Lung (tissue), 12 donors: ENCODE measurements around the gene MRPL19. TPM values are rescaled to one million over a fixed set of nuclear protein-coding genes. Genes with fewer than 3 reads are reported as not detected.

Source experiments
- ATAC-seq: fragments of 200-7000 bp; cut with Tn5 transposase; one replicate; pipeline ENCODE4 v1.9.1; 2020; ENCODE audit warnings: moderate number of reproducible peaks; ENCODE audit not compliant: insufficient read depth, low FRiP score
- DNase-seq, 3 donors: peaks; one replicate each; pipeline ENCODE4 v3.0.0-alpha.2; 2013 to 2017
- H3K27ac ChIP-seq, 2 donors: one replicate each; pipeline ENCODE4 v1.5.1; 2013; ENCODE audit warnings: mild to moderate bottlenecking in 2 of 2, moderate library complexity in 2 of 2, control low read depth in 1 of 2, inconsistent platforms in 1 of 2, low read depth in 1 of 2, low read length in 1 of 2
- H3K27me3 ChIP-seq, 3 donors: one replicate each; pipeline ENCODE4 v1.5.1; 2013; ENCODE audit warnings: low read length in 2 of 3; ENCODE audit not compliant: control insufficient read depth in 3 of 3, insufficient read depth in 3 of 3
- H3K36me3 ChIP-seq, 4 donors: one replicate each; pipeline ENCODE4 v1.5.1; 2013; ENCODE audit warnings: low read length in 4 of 4, mild to moderate bottlenecking in 1 of 4, moderate library complexity in 1 of 4; ENCODE audit not compliant: control insufficient read depth in 4 of 4, insufficient read depth in 4 of 4
- H3K4me1 ChIP-seq, 5 donors: one replicate each; pipeline ENCODE4 v1.5.1; 2013; ENCODE audit warnings: low read length in 5 of 5, mild to moderate bottlenecking in 2 of 5, moderate library complexity in 1 of 5; ENCODE audit not compliant: control insufficient read depth in 5 of 5, insufficient read depth in 5 of 5
- H3K4me3 ChIP-seq: one replicate; pipeline ENCODE4 v1.5.1; 2013; ENCODE audit warnings: mild to moderate bottlenecking, control low read depth, moderate library complexity
- H3K9ac ChIP-seq, 2 donors: one replicate each; pipeline ENCODE4 v1.5.1; 2013; ENCODE audit warnings: low read length in 2 of 2, control low read depth in 1 of 2; ENCODE audit not compliant: insufficient read depth in 1 of 2
- H3K9me3 ChIP-seq, 4 donors: one replicate each; pipeline ENCODE4 v1.5.1; 2013; ENCODE audit warnings: low read length in 3 of 4, mild to moderate bottlenecking in 1 of 4, moderate library complexity in 1 of 4; ENCODE audit not compliant: control insufficient read depth in 4 of 4, insufficient read depth in 3 of 4
- WGBS, 2 donors: extraction: QIAGEN DNeasy Blood & Tissue Kit; methylation state at CpG; one replicate each; pipeline ENCODE4 v1.1.7; 2013; 5-methylcytosine and 5-hydroxymethylcytosine counted together
- polyA plus RNA-seq, 2 donors: library from polyadenylated mRNA; stranded (reverse); fragments of 200-250 nt; gene quantifications; one replicate each; pipeline ENCODE4 v1.2.1, GENCODE V29; 2013
- total RNA-seq, 2 donors: library from RNA; depleted of rRNA in 1 of 2; stranded (reverse); fragments of >200 nt in 1 of 2; gene quantifications; one replicate each; pipeline ENCODE4 v1.2.1, GENCODE V29; 2014 to 2021
- TF ChIP-seq, protein P1 (sequence below): IDR thresholded peaks from 2 replicates; pipeline ENCODE4 v1.5.1; 2012; ENCODE audit warnings: mild to moderate bottlenecking; ENCODE audit errors: control extremely low read depth, extremely low read depth
- donor health status: control.
- donor health status: control.
- donor health status: Bipolar disorder and iron deficiency.
- donor health status: healthy.
- donor health status: DM: yes; HTN: yes; CAD: no.

Gene MRPL19
- total and polyA plus RNA-seq, 4 donors: 14.9 to 65.0 (median 33.3) TPM

DNA sequence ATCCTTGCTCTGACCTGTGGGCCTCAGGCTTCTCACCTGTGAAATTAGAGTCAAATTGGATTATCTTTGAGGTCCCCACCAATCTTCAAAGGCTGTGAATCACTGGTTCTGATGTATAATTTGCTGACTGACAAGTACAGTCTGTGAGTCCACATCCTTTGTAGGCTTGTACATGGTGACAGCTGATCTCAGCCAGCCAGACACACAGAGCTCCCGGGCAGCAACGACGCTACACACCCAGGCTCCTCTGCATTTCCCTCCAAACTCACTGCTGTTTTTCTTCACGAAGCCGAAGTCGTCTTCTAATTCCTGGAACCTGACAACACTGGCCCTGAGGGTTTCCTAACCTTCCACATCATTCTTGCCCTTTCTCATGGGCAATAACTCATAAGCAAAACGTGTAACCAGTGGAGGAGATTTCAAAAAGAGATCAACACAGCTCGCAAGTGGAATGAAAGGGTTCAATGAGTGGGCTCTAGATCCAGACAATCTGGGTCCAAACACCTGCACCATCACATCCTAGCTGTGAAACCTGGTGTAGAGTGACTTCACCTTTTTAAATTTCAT, 47.9 kb upstream of the MRPL19 start:
- Histone ChIP-seq H3K27ac (no peak overlapping the region), H3K27me3 (no peaks in the 10 kb centered on the region), H3K4me3 (no peak overlapping the region), H3K9me3 (no peaks in the 10 kb centered on the region), H3K4me1 (peaks cover 0 to 10% (median 0%) of the 10 kb centered on the region in 5 donors), H3K36me3 (no peaks in the 10 kb centered on the region), H3K9ac (no peak overlapping the region)
- TF ChIP-seq, protein P1, sequence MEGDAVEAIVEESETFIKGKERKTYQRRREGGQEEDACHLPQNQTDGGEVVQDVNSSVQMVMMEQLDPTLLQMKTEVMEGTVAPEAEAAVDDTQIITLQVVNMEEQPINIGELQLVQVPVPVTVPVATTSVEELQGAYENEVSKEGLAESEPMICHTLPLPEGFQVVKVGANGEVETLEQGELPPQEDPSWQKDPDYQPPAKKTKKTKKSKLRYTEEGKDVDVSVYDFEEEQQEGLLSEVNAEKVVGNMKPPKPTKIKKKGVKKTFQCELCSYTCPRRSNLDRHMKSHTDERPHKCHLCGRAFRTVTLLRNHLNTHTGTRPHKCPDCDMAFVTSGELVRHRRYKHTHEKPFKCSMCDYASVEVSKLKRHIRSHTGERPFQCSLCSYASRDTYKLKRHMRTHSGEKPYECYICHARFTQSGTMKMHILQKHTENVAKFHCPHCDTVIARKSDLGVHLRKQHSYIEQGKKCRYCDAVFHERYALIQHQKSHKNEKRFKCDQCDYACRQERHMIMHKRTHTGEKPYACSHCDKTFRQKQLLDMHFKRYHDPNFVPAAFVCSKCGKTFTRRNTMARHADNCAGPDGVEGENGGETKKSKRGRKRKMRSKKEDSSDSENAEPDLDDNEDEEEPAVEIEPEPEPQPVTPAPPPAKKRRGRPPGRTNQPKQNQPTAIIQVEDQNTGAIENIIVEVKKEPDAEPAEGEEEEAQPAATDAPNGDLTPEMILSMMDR: no peak
- 86% methylated on average over 8 of the region's 8 CpGs for WGBS, 2 donors
- DNase-seq (peak in 1 of 3 donors; percentile 31), ATAC-seq (no peak)

DNA sequence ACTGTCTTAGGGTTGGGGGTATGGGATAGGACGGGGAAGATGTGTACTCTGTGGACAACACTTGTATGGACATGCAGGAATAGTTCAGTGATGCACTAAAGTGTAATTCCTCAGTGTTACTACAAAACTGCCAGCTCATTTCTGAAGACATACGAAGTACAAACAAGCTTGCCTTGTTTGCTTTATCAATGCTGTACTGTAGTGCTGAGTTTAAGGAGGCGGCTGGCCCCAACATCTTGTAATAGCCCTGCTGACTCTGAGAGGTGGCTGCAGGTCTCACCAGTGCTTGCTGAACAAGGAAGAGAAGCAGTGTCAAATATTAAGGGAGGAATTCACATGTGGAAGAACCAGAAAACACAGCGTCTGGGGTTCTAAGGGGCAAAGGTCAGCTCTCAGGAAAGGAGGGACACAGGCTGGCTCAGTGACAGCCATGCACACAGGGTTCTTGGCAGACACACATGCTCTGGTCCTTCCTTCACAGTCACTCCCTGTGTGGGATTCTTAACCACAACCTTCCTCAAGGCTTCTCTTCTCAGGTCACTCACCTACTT, 46.0 kb upstream of the MRPL19 start:
- no peak overlapping the region for H3K4me3 ChIP-seq
- H3K36me3 ChIP-seq: no peaks in the 10 kb centered on the region
- ATAC-seq (no peak), DNase-seq (peak in 1 of 3 donors; percentile 31)
- H3K27me3 ChIP-seq: no peaks in the 10 kb centered on the region
- no peaks in the 10 kb centered on the region for H3K9me3 ChIP-seq
- H3K27ac ChIP-seq: peak overlapping the region in 1 of 2 donors; percentile 28
- H3K9ac ChIP-seq: no peak overlapping the region
- 64 to 80% methylated on average over 4 of the region's 4 CpGs for WGBS, 2 donors
- TF ChIP-seq, protein P1: no peak
- H3K4me1 ChIP-seq: no peaks in the 10 kb centered on the region

DNA sequence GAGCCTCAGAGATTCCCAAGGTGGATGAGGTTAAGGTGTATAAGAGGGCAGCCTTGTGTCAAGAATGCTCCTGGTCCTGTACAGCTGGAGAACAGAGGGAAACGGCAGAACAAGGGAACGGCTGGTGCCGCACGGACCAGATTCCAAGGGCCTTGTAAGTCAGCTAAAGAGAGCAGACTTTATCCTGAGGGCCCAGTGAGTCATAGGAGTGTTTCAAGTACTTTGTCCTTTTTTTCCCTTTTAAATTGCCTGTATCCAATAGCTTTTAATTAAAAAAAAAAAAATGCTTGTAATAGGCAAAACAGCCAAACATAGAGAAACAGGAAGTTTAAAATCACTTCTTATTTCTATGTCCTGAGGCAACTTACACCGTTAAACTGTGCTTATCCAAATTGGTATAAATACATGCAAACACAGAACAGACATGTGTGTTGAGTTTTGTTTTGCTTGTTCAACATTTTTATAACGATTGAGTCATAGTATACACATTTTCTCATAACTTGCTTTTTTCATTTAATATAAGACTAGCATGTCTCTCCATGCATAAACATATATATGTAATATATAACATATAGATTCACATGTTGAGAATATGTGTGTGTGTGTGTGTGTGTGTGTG, 43.8 kb upstream of the MRPL19 start:
- TF ChIP-seq, protein P1: no peak
- Histone ChIP-seq H3K27ac (no peak overlapping the region), H3K27me3 (no peaks in the 10 kb centered on the region), H3K9ac (no peak overlapping the region), H3K36me3 (no peaks in the 10 kb centered on the region), H3K9me3 (no peaks in the 10 kb centered on the region), H3K4me1 (peaks cover 0 to 8% (median 0%) of the 10 kb centered on the region in 5 donors), H3K4me3 (no peak overlapping the region)
- 59 to 75% methylated on average over 6 of the region's 6 CpGs for WGBS, 2 donors
- DNase-seq (peak in 2 of 3 donors; percentile 61 to 65), ATAC-seq (peak; percentile 74)
